HG03175 (cell line): ENCODE measurements around the gene ADAMTSL4.
"Not testable (repeated sequence)": the region's sequence is repeated elsewhere in the genome, so short reads cannot be mapped to it uniquely, and the experiment has no call there.

ENCODE experiments used
- ATAC-seq: cut with Tn5 transposase; IDR thresholded peaks from one replicate; pipeline ENCODE4 v1.9.1; 2021; ENCODE audit warnings: mild to moderate bottlenecking, moderate library complexity; ENCODE audit not compliant: unreplicated experiment

ADAMTSL4 gene

DNA sequence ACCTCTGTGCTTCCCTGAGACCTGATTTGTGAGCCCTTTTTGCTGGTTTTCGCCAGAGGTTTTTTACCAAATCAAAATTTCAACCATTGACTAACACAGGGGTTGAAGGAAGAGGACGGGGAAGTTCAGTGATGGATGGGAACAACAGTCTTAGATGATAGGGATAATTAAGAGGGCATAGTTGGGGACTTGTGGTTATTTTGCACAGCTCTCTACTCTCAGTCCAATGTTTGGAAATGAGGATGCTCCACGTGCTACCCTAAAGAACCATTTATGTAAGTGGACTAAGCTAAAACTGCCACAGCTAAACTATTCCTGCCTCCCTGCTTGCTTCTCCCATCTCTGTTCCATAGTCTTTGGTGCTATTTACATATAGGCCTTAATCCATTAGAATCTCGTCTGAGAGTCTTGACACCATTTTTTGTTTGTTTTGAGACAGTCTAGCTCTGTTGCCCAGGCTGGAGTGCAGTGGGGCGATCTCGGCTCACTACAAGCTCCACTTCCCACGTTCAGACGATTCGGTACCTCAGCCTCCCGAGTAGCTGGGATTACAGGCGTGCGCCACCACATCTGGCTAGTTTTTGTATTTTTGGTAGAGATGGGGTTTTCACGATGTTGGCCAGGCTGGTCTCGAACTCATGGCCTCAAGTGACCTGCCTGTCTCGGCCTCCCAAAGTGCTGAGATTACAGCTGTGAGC lies 30.9 kb downstream of the ADAMTSL4 start:
- ATAC-seq, result no peak

- not testable (repeated sequence) for ATAC-seq
Observed at GRCh38 chr1:150580966-150581365, 31.8 kb downstream of the ADAMTSL4 start.

DNA sequence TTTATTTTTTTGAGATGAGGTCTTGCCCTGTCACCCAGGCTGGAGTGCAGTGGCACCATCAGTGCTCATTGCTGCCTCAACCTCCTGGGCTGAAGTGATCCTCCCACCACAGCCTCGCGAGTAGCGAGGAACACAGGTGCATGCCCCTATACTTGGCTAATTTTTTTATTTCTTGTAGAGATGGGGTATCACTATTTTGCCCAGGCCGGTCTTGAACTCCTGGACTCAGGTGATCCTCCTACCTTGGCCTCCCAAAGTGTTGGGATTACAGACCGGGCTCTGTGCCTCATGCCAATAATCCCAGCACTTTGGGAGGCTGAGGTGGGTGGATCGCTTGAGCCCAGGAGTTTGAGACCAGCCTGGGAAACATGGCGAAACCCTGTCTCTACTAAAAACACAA lies 32.2 kb downstream of the ADAMTSL4 start:
- not testable (repeated sequence) for ATAC-seq

DNA sequence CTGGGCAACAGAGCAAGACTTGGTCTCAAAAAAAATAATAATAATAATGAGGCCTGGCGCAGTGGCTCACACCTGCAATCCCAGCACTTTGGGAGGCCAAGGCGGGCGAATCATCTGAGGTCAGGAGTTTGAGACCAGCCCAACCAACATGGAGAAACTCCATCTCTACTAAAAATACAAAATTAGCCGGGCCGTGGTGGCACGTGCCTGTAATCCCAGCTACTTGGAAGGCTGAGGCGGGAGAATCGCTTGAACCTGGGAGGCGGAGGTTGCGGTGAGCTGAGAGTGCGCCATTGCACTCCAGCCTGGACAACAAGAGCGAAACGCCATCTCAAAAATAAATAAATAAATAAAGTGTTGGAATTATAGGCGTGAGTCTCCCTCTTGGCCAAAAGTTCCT lies 32.8 kb downstream of the ADAMTSL4 start:
- ATAC-seq, result not testable (repeated sequence)

DNA sequence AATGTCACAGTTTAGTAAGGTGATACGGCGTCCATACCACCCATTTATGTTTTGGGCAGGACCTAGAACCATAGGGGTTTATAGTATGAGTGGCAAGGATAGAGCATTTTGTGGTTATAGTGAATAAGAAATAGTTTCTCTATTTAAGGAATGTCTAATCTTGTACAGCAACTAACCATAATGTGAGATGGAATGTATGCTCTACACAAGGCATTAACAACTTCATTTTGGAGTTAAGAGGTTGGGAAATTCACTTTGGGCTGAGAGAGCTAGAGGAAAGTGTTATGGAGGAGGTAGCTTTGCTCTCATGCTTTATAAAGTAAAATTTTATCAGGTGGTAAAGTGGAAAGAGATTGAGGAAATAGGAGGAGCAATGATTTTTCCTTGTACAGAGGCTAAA lies 33.2 kb downstream of the ADAMTSL4 start:
- ATAC-seq, result no peak

DNA sequence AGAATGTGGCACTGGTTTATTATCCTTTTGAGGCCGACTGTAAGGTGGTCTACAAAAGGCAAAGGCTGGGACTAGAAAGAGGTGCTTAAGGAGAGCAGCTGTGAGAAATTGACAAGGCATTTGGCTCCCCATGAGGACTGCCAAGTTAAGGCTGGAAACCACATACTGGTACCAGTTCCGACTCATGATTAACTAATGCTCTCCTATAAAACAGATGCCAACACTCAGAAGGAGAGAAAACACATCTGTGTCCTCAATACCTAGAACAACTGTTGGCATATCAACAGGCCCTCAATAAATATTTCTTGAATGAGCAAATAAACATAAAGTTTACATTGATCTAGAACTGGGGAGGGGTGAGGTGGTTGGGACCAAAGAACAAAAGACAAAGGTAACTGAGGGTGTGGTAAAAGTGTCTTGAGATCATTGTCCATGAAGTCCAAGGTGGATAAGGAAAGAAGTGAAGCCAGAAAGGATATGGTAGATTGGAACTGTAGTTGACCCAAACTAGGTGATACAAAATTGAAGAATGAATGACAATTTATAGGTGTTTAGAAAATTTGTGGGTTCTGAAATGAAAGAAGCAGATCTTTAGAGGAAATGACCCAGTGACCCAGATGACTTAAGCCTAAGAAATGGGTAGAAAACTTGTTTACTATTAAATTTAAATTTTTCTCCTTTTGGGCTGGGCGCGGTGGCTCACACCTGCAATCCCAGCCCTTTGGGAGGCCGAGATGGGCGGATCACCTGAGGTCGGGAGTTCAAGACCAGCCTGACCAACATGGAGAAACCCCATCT lies 47.1 kb downstream of the ADAMTSL4 start:
- no peak for ATAC-seq

GRCh38 chr1:150596976-150597375 lies 47.8 kb downstream of the ADAMTSL4 start:
- no peak for ATAC-seq

GRCh38 chr1:150598346-150598745 lies 49.1 kb downstream of the ADAMTSL4 start:
- ATAC-seq, result not testable (repeated sequence)

GRCh38 chr1:150601540-150601939 lies 52.3 kb downstream of the ADAMTSL4 start:
- no peak for ATAC-seq

- not testable (repeated sequence) for ATAC-seq
Observed at GRCh38 chr1:150602372-150602771, 53.2 kb downstream of the ADAMTSL4 start.

GRCh38 chr1:150603711-150604110 lies 54.5 kb downstream of the ADAMTSL4 start:
- ATAC-seq, result no peak

- ATAC-seq, result no peak
Observed at GRCh38 chr1:150604226-150604588, 55.0 kb downstream of the ADAMTSL4 start.

DNA sequence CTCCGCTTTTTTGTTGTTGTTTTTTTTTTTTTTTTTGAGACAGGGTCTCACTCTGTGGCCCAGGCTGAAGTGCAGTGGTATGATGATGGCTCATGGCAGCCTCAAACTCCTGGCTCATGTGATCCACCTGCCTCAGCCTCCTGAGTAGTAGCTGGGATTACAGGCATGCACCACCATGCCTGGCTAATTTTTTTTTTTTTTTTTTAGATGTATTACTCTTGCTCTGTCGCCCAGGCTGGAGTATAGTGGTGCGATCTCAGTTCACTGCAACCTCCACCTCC lies 56.2 kb downstream of the ADAMTSL4 start:
- not testable (repeated sequence) for ATAC-seq

GRCh38 chr1:150606463-150607142 lies 57.4 kb downstream of the ADAMTSL4 start:
- ATAC-seq, result no peak

- ATAC-seq, result no peak
Observed at GRCh38 chr1:150609732-150610131, 60.5 kb downstream of the ADAMTSL4 start.
